Subcutaneous adipose tissue (tissue), 4 donors: ENCODE measurements around the gene GDF11. TPM values are rescaled to one million over a fixed set of nuclear protein-coding genes. Genes with fewer than 3 reads are reported as not detected.

Experiments
- total RNA-seq, 4 donors: library from RNA; depleted of rRNA; stranded (reverse); fragments of >200 nt; gene quantifications; one replicate each; pipeline ENCODE4 v1.1.0, GENCODE V29; 2016
- TF ChIP-seq, protein P1 (sequence below): fragments of 450-650 bp; IDR thresholded peaks from one replicate; pipeline ENCODE4 v1.5.1; 2016; ENCODE audit warnings: low read depth, mild to moderate bottlenecking, control low read depth, antibody characterized with exemption, moderate library complexity

GDF11 gene
- total RNA-seq, 4 donors from 2014 or later: 0.82 to 1.8 (median 1.2) TPM

DNA sequence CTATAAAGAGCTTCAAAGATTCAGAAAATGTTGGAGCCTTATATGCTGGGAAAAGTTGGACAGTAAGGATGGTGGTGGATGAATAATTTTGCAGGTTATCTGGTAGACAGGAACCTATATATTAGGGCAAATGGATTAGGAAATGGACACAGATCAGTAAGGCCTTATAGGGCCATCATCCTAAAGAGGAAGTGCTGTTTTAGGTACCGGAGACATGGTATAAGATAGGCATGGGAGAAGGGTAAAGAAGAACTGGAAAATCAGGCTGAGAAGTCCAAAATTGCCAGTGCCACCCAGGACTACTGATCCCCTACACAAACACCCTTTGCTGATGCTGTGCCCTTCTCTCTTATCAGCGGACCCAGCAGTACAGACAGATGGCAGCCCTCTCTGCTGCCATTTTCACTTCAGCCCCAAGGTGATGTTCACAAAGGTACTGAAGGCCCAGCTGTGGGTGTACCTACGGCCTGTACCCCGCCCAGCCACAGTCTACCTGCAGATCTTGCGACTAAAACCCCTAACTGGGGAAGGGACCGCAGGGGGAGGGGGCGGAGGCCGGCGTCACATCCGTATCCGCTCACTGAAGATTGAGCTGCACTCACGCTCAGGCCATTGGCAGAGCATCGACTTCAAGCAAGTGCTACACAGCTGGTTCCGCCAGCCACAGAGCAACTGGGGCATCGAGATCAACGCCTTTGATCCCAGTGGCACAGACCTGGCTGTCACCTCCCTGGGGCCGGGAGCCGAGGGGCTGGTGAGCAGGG, 5.5 kb downstream of the GDF11 start:
- TF ChIP-seq, protein P1, sequence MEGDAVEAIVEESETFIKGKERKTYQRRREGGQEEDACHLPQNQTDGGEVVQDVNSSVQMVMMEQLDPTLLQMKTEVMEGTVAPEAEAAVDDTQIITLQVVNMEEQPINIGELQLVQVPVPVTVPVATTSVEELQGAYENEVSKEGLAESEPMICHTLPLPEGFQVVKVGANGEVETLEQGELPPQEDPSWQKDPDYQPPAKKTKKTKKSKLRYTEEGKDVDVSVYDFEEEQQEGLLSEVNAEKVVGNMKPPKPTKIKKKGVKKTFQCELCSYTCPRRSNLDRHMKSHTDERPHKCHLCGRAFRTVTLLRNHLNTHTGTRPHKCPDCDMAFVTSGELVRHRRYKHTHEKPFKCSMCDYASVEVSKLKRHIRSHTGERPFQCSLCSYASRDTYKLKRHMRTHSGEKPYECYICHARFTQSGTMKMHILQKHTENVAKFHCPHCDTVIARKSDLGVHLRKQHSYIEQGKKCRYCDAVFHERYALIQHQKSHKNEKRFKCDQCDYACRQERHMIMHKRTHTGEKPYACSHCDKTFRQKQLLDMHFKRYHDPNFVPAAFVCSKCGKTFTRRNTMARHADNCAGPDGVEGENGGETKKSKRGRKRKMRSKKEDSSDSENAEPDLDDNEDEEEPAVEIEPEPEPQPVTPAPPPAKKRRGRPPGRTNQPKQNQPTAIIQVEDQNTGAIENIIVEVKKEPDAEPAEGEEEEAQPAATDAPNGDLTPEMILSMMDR: no peak

DNA sequence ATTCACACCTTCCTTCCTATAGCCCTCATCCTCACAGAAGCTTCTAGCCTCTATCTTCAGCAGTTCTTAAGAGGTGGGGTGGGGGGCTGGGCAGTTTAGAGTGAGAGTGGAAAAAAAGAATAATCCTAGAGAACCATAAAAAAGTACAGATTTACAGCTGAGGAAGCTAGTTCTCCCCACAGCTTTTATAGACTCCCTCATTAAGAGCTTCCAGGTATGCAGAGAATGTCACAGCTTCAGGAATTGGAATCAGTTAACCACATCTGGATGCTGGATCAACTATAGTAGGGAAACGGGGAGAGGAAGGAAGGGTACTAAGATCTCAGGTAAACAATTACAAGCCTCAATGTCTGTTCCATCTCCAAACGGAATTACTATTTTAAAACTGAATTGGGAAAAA, 12.3 kb downstream of the GDF11 start:
- TF ChIP-seq, protein P1: no peak

DNA sequence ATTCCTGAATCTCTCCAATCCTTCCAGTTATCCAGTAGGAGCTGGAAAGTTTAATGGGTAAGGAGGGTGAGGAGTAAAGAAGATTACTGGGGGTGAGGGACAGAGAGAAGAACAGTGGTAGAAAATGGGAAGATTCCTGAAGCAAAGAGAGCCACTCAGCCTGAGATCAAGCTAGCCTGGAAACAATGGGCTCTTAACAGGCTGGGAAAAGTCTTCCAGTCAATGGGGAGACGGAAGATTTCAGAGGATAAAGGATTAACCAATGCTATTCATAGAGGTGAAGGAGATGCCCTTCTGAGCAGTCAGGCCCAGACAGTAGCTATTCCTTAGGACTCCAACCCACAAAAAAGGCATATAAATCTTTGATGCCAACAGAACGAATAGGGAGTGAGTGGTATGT, 14.8 kb downstream of the GDF11 start:
- TF ChIP-seq, protein P1: no peak

DNA sequence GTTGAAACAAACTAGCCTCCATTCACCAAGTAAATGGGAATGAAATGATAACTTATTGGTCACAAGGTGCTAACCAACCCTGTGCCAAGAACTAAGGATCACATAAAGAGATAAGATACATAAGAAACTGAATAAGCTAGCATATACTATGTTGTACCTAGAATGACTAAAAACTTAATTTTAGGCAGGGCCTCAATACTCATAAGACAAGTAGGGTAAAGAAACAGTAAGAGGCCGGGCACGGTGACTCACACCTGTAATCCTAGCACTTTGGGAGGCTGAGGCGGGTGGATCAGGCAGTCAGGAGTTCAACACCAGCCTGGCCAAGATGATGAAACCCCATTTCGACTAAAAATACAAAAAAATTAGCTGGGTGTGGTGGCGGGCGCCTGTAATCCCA, 17.7 kb downstream of the GDF11 start:
- TF ChIP-seq, protein P1: no peak

DNA sequence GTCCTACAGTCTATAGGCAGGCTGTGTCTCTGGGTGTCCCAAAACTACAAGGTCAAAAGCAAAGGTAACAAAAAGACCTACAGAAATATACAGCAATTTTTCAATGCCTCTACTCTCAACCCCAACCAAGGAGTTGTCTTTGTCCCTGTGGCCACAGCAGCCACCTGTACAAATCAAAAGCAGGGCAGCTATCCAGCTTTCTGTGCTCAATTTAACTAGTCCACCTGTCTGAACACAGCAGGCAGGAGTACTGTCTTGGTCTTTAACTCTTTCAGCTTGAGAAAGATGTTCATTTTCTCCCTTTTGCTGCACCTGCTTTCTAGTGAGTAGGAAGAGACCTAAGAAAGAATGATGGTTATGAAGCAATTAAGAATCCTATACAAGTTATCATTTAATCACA, 19.7 kb downstream of the GDF11 start:
- TF ChIP-seq, protein P1: no peak

DNA sequence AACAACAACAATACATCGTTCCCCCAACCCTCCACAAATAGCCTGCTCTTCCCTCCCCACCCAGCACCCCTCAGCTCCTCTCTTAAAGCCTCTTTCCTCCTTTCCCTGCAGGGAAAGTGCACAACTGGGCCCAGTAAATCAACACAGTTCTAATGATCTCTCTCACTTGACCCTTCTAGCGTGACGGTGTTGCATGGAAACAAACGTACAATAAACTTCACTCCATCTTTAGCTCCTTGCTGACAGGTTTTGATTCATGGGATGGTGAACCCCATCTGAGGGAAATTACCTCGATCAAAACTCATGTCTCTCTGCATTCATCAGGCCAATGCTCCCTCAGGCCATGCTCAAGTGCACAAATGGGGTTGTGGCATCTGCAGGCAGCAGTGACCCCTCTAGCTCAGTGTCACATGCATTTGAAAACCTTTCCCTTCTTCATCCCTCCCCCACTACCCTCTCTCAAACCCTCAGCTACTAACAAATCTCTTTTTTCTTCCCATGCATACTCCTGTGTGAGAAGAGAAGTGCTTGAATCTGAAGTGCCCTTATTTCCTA, 22.9 kb downstream of the GDF11 start:
- TF ChIP-seq, protein P1: no peak

DNA sequence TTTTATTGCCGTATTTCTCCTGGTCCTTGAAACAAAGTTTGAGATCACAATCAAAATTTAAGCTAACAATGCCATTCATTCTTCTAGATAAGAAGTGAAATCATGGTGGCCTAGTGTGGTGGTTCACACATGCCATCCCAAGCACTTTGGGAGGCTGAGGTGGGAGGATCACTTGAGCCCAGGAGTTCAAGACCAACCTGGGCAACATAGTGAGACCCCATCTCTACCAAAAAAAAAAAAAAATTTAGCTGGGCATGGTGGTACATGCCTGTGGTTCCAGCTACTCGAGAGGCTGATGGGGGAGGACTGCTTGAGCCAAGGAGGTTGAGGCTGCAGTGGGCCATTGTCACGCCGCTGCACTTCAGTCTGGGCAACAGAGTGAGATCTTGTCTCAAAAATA, 24.2 kb downstream of the GDF11 start:
- TF ChIP-seq, protein P1: no peak
